Kidney epithelial cell (primary cell): ENCODE measurements around the gene CHTOP. TPM values are rescaled to one million over a fixed set of nuclear protein-coding genes. Genes with fewer than 3 reads are reported as not detected.
A peak's percentile ranks its signal among the peaks of the same experiment; 100 is the strongest.

ENCODE experiments used
- DNase-seq: peaks from one replicate; pipeline ENCODE4 v3.0.0-alpha.2; 2010; ENCODE audit warnings: low read depth
- H3K27me3 ChIP-seq: 2 replicates; pipeline ENCODE4 v1.6.0; 2011; ENCODE audit warnings: low read length; ENCODE audit not compliant: control insufficient read depth, insufficient read depth
- H3K36me3 ChIP-seq: 2 replicates; pipeline ENCODE4 v1.5.1; 2011; ENCODE audit warnings: low read length; ENCODE audit not compliant: control insufficient read depth, insufficient read depth
- H3K4me3 ChIP-seq: 2 replicates; pipeline ENCODE4 v1.5.1; 2011; ENCODE audit warnings: low read depth, mild to moderate bottlenecking, control low read depth, low read length
- total RNA-seq: library from RNA; depleted of rRNA; stranded (reverse); fragments of >200 nt; gene quantifications from 2 replicates; pipeline ENCODE4 v1.2.3, GENCODE V29; 2015
- TF ChIP-seq, protein P1 (sequence below): IDR thresholded peaks from 2 replicates; pipeline ENCODE4 v1.5.1; 2011; ENCODE audit warnings: mild to moderate bottlenecking, moderate library complexity, low read length, control low read depth, inconsistent platforms; ENCODE audit not compliant: insufficient read depth, poor library complexity, severe bottlenecking

The CHTOP gene
- total RNA-seq, 1 donor from 2014 or later, result 58.1 TPM

GRCh38 chr1:153617663-153618062 is 16.2 kb upstream of the CHTOP start:
- no peaks in the 10 kb centered on the region for H3K36me3 ChIP-seq
- no peaks in the 10 kb centered on the region for H3K27me3 ChIP-seq
- TF ChIP-seq, protein P1, sequence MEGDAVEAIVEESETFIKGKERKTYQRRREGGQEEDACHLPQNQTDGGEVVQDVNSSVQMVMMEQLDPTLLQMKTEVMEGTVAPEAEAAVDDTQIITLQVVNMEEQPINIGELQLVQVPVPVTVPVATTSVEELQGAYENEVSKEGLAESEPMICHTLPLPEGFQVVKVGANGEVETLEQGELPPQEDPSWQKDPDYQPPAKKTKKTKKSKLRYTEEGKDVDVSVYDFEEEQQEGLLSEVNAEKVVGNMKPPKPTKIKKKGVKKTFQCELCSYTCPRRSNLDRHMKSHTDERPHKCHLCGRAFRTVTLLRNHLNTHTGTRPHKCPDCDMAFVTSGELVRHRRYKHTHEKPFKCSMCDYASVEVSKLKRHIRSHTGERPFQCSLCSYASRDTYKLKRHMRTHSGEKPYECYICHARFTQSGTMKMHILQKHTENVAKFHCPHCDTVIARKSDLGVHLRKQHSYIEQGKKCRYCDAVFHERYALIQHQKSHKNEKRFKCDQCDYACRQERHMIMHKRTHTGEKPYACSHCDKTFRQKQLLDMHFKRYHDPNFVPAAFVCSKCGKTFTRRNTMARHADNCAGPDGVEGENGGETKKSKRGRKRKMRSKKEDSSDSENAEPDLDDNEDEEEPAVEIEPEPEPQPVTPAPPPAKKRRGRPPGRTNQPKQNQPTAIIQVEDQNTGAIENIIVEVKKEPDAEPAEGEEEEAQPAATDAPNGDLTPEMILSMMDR, result peak; percentile 90
- no peak overlapping the region for H3K4me3 ChIP-seq
- no peak for DNase-seq

DNA sequence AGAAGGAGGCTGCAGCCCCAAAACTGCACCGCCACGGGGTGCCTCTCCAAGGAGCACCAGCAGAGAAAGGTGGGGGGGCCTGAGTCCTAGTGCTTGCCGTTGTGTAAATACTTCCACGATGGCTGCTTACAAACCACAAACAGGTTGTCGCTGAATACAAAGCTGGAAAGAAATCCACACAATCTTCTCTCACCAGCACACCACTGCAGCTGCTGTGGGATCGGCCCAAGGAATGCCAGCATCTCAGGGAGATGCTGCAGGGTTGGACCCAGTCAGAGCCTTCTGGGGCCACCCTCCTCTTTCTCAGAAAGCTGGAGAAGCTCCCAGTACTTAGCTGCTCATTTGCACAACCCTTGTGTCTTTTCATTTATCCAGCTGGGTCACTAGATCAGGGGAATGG is 14.7 kb upstream of the CHTOP start:
- Histone ChIP-seq H3K27me3 (no peaks in the 10 kb centered on the region), H3K4me3 (no peak overlapping the region), H3K36me3 (no peaks in the 10 kb centered on the region)
- TF ChIP-seq, protein P1, result no peak
- DNase-seq, result no peak

DNA sequence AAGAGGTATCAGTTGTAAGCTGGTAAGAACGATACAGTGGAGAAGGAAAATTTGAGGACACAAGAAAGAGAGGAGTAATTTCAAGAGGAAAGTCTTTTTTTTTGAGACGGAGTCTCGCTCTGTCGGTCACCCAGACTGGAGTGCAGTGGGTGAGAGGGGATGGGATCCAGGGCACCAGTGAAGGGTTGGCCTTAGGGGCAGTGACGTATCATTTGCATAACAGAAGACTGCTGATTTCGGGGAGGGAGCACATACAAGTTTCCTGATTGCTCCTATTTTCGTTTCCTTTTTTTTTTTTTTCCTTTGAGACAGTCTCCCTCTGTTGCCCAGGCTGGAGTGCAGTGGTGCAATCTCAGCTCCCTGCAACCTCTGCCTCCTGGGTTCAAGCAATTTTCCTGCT is 10.8 kb upstream of the CHTOP start:
- Histone ChIP-seq H3K27me3 (no peaks in the 10 kb centered on the region), H3K36me3 (no peaks in the 10 kb centered on the region), H3K4me3 (no peak overlapping the region)
- no peak for DNase-seq
- TF ChIP-seq, protein P1, result no peak

DNA sequence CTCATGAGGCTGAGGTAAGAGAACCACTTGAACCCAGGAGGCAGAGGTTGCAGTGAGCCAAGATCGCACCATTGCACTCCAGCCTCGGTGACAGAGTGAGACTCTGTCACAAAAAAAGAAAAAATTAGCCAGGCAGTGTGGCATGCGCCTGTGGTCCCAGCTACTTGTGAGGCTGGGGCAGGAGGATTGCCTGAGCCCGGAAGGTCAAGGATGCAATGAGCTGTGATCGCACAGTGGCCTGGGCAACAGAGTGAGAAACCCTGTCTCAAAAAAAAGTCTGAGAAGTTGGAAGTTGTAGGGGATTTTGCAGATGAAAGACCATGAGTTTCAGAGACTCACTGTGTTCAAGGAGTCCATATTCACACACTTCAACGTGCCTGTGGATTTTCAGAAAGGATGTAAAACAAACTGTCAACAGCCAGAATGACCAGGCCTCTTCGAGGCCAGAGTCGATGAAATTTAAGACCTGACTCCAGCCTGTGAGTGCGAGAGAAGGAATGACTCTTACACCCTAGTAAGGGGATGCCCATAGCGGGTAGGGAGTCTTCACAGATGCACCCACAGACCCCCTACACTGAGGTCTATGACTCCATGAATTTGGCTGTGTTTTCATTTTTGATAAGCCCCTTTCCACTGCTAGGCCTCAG is 8.8 kb upstream of the CHTOP start:
- Histone ChIP-seq H3K4me3 (no peak overlapping the region), H3K36me3 (no peaks in the 10 kb centered on the region), H3K27me3 (no peaks in the 10 kb centered on the region)
- DNase-seq, result no peak
- TF ChIP-seq, protein P1, result no peak

DNA sequence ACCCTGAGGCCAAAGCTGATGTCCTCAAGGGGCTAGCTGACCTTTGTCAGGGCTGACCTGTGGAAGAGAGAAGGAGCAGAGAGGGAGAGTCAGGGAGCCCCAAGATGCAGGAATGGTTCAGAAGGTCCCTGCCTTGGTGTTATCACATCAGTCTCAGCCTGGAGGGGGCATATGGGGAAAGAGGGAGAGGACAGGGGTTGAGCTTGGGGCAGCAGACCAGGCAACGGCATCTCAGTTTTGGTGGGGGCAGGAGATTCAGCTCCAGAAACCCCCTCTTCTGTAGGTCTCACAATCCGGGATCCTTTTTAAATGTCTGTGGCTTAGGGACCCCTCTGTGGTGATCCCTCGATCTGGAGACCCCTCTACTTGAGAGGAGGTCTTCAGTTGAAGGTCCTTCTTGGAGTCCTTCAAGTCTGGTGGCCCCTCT is 7.4 kb upstream of the CHTOP start:
- Histone ChIP-seq H3K36me3 (no peaks in the 10 kb centered on the region), H3K27me3 (no peaks in the 10 kb centered on the region), H3K4me3 (peak overlapping the region; percentile 58)
- DNase-seq, result no peak
- TF ChIP-seq, protein P1, result no peak
